MM.1S (cell line): ENCODE results near the gene KIAA1586.

Experiments
- EZH2 ChIP-seq: fragments of 300-600 bp; sonication (generic); optimal IDR thresholded peaks from 2 replicates; pipeline ENCODE3; 2017; ENCODE audit warnings: low read depth, mild to moderate bottlenecking, antibody characterized with exemption, low read length, mixed read lengths
- TF ChIP-seq, protein P1 (sequence below): fragments of 300-600 bp; sonication (generic); IDR thresholded peaks from 2 replicates; pipeline ENCODE4 v1.5.1; 2016; ENCODE audit warnings: antibody characterized with exemption, low read length, mixed read lengths

GRCh38 chr6:57097596-57097995 lies 51.1 kb downstream of the KIAA1586 start:
- TF ChIP-seq, protein P1, sequence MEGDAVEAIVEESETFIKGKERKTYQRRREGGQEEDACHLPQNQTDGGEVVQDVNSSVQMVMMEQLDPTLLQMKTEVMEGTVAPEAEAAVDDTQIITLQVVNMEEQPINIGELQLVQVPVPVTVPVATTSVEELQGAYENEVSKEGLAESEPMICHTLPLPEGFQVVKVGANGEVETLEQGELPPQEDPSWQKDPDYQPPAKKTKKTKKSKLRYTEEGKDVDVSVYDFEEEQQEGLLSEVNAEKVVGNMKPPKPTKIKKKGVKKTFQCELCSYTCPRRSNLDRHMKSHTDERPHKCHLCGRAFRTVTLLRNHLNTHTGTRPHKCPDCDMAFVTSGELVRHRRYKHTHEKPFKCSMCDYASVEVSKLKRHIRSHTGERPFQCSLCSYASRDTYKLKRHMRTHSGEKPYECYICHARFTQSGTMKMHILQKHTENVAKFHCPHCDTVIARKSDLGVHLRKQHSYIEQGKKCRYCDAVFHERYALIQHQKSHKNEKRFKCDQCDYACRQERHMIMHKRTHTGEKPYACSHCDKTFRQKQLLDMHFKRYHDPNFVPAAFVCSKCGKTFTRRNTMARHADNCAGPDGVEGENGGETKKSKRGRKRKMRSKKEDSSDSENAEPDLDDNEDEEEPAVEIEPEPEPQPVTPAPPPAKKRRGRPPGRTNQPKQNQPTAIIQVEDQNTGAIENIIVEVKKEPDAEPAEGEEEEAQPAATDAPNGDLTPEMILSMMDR: no peak
- TF ChIP-seq EZH2: no peak
